Psoas muscle (tissue), 8 donors: Measurements from ENCODE around the gene RASA3. TPM values are rescaled to one million over a fixed set of nuclear protein-coding genes. Genes with fewer than 3 reads are reported as not detected.

ENCODE experiments used
- ATAC-seq, 4 donors: fragments of 200-7000 bp; cut with Tn5 transposase; one replicate each; pipeline ENCODE4 v1.9.1; 2020; ENCODE audit warnings: moderate library complexity in 3 of 4, mild to moderate bottlenecking in 2 of 4
- DNase-seq, 2 donors: peaks; one replicate each; pipeline ENCODE4 v3.0.0-alpha.2; 2020
- H3K27ac ChIP-seq: fragments of 200-600 bp; one replicate; pipeline ENCODE4 v1.8.0; 2022
- H3K27me3 ChIP-seq, 3 donors: fragments of 200-600 bp in 1 of 3; one replicate each; pipeline versions ENCODE4 v1.6.1 to v1.8.0; 2013 to 2022; ENCODE audit warnings: low read length in 2 of 3, mild to moderate bottlenecking in 2 of 3, moderate library complexity in 1 of 3; ENCODE audit not compliant: insufficient read depth in 3 of 3
- H3K36me3 ChIP-seq, 2 donors: fragments of 200-600 bp in 1 of 2; one replicate each; pipeline versions ENCODE4 v1.6.1 to v1.8.0; 2013 to 2022; ENCODE audit warnings: low read depth in 1 of 2, mild to moderate bottlenecking in 1 of 2, moderate library complexity in 1 of 2; ENCODE audit not compliant: insufficient read depth in 1 of 2
- H3K4me1 ChIP-seq: fragments of 200-600 bp; one replicate; pipeline ENCODE4 v1.8.0; 2022
- H3K4me3 ChIP-seq: fragments of 200-600 bp; one replicate; pipeline ENCODE4 v1.8.0; 2022; ENCODE audit warnings: mild to moderate bottlenecking
- H3K9me3 ChIP-seq: fragments of 200-600 bp; one replicate; pipeline ENCODE4 v1.8.0; 2022
- CTCF ChIP-seq: fragments of 200-600 bp; IDR thresholded peaks from one replicate; pipeline ENCODE4 v1.8.0; 2022; ENCODE audit warnings: antibody characterized with exemption
- WGBS, 3 donors: extraction: QIAGEN DNeasy Blood & Tissue Kit; methylation state at CpG; one replicate each; pipeline versions ENCODE4 v1.1.6 to v1.1.7; 2013; 5-methylcytosine and 5-hydroxymethylcytosine counted together
- intact Hi-C, 2 donors: fragments of 100-400 bp; cut with DNase I; formaldehyde crosslinking; loops; one replicate each; pipeline versions ENCODE4 v1.11.0 to v1.14.2; 2022
- polyA plus RNA-seq, 3 donors: library from polyadenylated mRNA; stranded (reverse); fragments of 200-250 nt; gene quantifications; one replicate each; pipeline ENCODE4 v1.2.3, GENCODE V29; 2013
- total RNA-seq, 4 donors: library from RNA; stranded (reverse); fragmentation: NEBNext Ultra II Directional in 2 of 4; extraction: Animal tissue kit (Norgen Biotek cat#: 25700) in 2 of 4; gene quantifications; one replicate each; pipeline versions ENCODE4 v1.2.1 to v1.2.4, GENCODE V29; 2021 to 2023
- donor health status: healthy with polysubstance abuse.
- donor health status: DM: no; HTN: no; CAD: no; lungs with moderate emphysema.
- donor health status: Bipolar disorder and iron deficiency.
- donor health status: healthy.
- donor health status: DM: yes; HTN: yes; CAD: no.
- donor health status: DM: no; HTN: no; CAD: no.
- donor health status: DM: no; HTN: no; CAD: no.
- donor health status: DM: yes; HTN: yes; CAD: no.

The RASA3 gene
- total and polyA plus RNA-seq, 7 donors: 4.8 to 24.4 (median 13.1) TPM

- intact Hi-C loops: no loop called here
- 52 to 68% (median 55%) methylated on average over 8 to 19 of the region's 19 CpGs for WGBS, 3 donors
- H3K4me1 ChIP-seq: peaks cover 3% of the 10 kb centered on the region
- H3K27ac ChIP-seq: no peak overlapping the region
- peaks cover 0 to 3% (median 2%) of the 10 kb centered on the region in 3 donors for H3K27me3 ChIP-seq
- TF ChIP-seq CTCF: no peak
- ATAC-seq (no peak), DNase-seq (no peak)
- H3K36me3 ChIP-seq: no peaks in the 10 kb centered on the region
- H3K4me3 ChIP-seq: no peak overlapping the region
- H3K9me3 ChIP-seq: no peaks in the 10 kb centered on the region
Observed at GRCh38 chr13:114155926-114156883, 23.8 kb upstream of the RASA3 start.

DNA sequence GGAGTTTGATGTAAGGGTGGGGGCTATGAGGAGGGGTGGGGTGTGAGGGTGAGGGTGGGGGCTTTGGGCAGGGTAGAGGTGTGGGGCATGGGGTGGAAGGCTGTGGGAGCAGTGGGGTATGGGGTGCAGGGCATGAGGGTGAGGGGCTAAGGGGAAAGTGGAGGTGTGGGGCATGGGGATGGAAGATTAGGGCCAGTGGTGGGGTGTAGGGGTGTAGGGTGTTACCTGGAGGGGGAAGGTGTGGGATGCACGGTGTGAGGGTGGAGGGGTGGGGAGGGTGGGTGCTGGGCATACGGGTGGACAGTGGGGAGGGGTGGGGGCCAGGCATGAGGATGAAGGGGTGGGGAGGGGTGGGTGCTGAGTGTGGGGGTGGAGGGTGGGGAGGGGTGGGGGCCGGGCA is 22.9 kb upstream of the RASA3 start:
- Histone ChIP-seq H3K4me1 (peaks cover 4% of the 10 kb centered on the region), H3K9me3 (no peaks in the 10 kb centered on the region), H3K4me3 (no peak overlapping the region), H3K27ac (no peak overlapping the region), H3K27me3 (peaks cover 0 to 3% (median 0%) of the 10 kb centered on the region in 3 donors), H3K36me3 (no peaks in the 10 kb centered on the region)
- ATAC-seq: no peak
- intact Hi-C loops: no loop called here
- no peak for TF ChIP-seq CTCF
- no peak for DNase-seq
- WGBS, 3 donors: 66 to 83% (median 78%) methylated on average over 2 to 3 of the region's 3 CpGs

GRCh38 chr13:114154476-114154875 is 22.1 kb upstream of the RASA3 start:
- 75 to 85% (median 84%) methylated on average over 9 of the region's 9 CpGs for WGBS, 3 donors
- Histone ChIP-seq H3K27me3 (peaks cover 0 to 3% (median 0%) of the 10 kb centered on the region in 3 donors), H3K4me1 (peaks cover 4% of the 10 kb centered on the region), H3K27ac (no peak overlapping the region), H3K9me3 (no peaks in the 10 kb centered on the region), H3K36me3 (no peaks in the 10 kb centered on the region), H3K4me3 (no peak overlapping the region)
- intact Hi-C loops: no loop called here
- DNase-seq (no peak), ATAC-seq (no peak)
- no peak for TF ChIP-seq CTCF

DNA sequence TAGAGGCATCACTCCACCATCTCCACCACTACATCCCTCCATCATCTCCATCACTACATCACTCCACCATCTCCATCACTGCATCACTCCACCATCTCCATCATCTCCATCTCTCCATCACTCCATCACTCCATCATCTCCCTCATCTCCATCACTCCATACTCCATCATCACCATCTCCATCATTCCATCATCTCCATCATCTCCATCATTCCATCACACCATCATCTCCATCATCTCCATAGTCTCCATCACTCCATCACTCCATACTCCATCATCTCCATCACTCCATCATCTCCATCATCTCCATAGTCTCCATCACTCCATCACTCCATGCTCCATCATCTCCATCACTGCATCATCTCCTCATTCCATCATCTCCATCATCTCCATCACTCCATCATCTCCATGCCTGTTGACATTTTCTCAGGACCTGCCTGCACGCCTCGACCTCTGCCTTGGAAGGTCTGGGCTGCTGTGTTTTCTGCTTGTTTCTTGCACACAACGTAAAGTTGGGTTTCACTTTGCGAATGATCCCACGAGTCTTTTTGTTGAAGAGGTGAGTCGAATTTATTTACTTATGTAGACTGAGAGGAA is 21.2 kb upstream of the RASA3 start:
- no peaks in the 10 kb centered on the region for H3K9me3 ChIP-seq
- intact Hi-C loops: no loop called here
- no peaks in the 10 kb centered on the region for H3K36me3 ChIP-seq
- no peak for ATAC-seq
- no peak for DNase-seq
- no peak overlapping the region for H3K27ac ChIP-seq
- H3K27me3 ChIP-seq: peaks cover 0 to 3% (median 0%) of the 10 kb centered on the region in 3 donors
- WGBS, 3 donors: 95 to 96% (median 96%) methylated on average over 6 of the region's 6 CpGs
- H3K4me3 ChIP-seq: no peak overlapping the region
- TF ChIP-seq CTCF: no peak
- H3K4me1 ChIP-seq: peaks cover 4% of the 10 kb centered on the region
